Stomach (tissue), 9 donors: ENCODE measurements around the gene MTMR11. TPM values are rescaled to one million over a fixed set of nuclear protein-coding genes. Genes with fewer than 3 reads are reported as not detected.

Experiments
- DNase-seq, 2 donors: peaks; one replicate each; pipeline versions ENCODE4 v3.0.0 to v3.0.0-alpha.2; 2013 to 2019
- H3K27ac ChIP-seq, 5 donors: fragments of 200-600 bp in 4 of 5; sonication (generic) in 4 of 5; one replicate each; pipeline ENCODE4 v1.5.1; 2013 to 2019; ENCODE audit warnings: mild to moderate bottlenecking in 1 of 5, moderate library complexity in 1 of 5
- H3K27me3 ChIP-seq, 3 donors: fragments of 200-600 bp; sonication (generic); one replicate each; pipeline ENCODE4 v1.5.1; 2017 to 2019; ENCODE audit warnings: mixed run types in 1 of 3
- H3K36me3 ChIP-seq, 4 donors: fragments of 200-600 bp; sonication (generic); 1 replicate in 3 of 4; 2 replicates in 1 of 4; pipeline ENCODE4 v1.5.1; 2016 to 2019
- H3K4me1 ChIP-seq, 4 donors: fragments of 200-600 bp; sonication (generic); one replicate each; pipeline ENCODE4 v1.5.1; 2016 to 2019
- H3K4me3 ChIP-seq, 4 donors: fragments of 200-600 bp; sonication (generic) in 3 of 4; one replicate each; pipeline ENCODE4 v1.5.1; 2016 to 2019; ENCODE audit warnings: mild to moderate bottlenecking in 1 of 4
- H3K9me3 ChIP-seq, 4 donors: fragments of 200-600 bp; sonication (generic); one replicate each; pipeline ENCODE4 v1.5.1; 2016 to 2019
- EP300 ChIP-seq: sonication (generic); formaldehyde crosslinking; IDR thresholded peaks from one replicate; pipeline ENCODE4 v1.6.1; 2017; ENCODE audit warnings: antibody characterized with exemption
- POLR2A ChIP-seq, 4 donors: fragments of 450-650 bp; IDR thresholded peaks; one replicate each; pipeline ENCODE4 v1.6.1; 2016; ENCODE audit warnings: antibody characterized with exemption in 4 of 4, control low read depth in 2 of 4, mild to moderate bottlenecking in 1 of 4, moderate library complexity in 1 of 4
- POLR2AphosphoS5 ChIP-seq, 3 donors: sonication (generic); formaldehyde crosslinking; IDR thresholded peaks; one replicate each; pipeline ENCODE4 v1.6.1; 2016; ENCODE audit warnings: antibody characterized with exemption in 3 of 3
- WGBS, 5 donors: extraction: QIAGEN DNeasy Blood & Tissue Kit in 3 of 5; methylation state at CpG; one replicate each; pipeline versions ENCODE4 v1.1.5 to v1.1.7; 2013 to 2018; 5-methylcytosine and 5-hydroxymethylcytosine counted together
- intact Hi-C: fragments of 100-400 bp; cut with DNase I; formaldehyde crosslinking; loops from one replicate; pipeline ENCODE4 v1.15.1; 2023; ENCODE audit warnings: low total_unique reads
- polyA plus RNA-seq, 3 donors: library from polyadenylated mRNA; stranded (reverse); fragments of 200-250 nt; gene quantifications; one replicate each; pipeline ENCODE4 v1.2.3, GENCODE V29; 2013
- total RNA-seq, 5 donors: library from RNA; depleted of rRNA; stranded (reverse); fragments of >200 nt; gene quantifications; one replicate each; pipeline versions ENCODE4 v1.1.0 to v1.2.3, GENCODE V29; 2014 to 2016
- TF ChIP-seq, protein P1 (sequence below), 7 experiments: fragments of 450-650 bp in 4 of 7; fragments of 200-600 bp in 3 of 7; sonication (generic) in 3 of 7; IDR thresholded peaks; one replicate each; pipeline ENCODE4 v1.5.1; 2016 to 2019; ENCODE audit warnings: antibody characterized with exemption in 7 of 7, control low read depth in 2 of 7, mild to moderate bottlenecking in 1 of 7
- donor health status: healthy with polysubstance abuse.
- donor health status: Bipolar disorder and iron deficiency.
- donor health status: healthy.

The MTMR11 gene
- total and polyA plus RNA-seq, 8 donors = 3.5 to 169 (median 7.8) TPM

DNA sequence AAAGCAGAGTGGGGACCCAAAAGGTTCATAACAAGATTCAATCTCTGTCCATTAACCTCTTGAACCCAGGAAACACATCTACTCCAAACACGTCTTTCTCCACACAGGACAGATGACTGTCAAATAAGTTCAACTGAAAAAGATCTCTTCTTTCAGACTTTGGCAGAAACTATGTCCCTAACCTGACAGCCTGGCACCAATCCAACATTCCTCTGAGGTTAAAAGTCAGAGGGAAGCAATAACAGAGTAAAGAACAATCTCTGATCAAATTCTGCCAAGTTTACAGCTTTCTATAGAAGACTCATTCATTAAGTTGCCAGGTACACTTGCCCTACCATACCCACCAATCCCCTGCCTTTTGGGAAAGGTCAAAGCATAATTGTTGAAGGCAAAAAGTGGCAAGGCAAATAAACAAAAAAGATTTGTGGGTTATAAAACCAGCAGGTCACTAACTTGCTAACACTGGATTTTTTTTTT is 41.9 kb upstream of the MTMR11 start:
- TF ChIP-seq, protein P1, sequence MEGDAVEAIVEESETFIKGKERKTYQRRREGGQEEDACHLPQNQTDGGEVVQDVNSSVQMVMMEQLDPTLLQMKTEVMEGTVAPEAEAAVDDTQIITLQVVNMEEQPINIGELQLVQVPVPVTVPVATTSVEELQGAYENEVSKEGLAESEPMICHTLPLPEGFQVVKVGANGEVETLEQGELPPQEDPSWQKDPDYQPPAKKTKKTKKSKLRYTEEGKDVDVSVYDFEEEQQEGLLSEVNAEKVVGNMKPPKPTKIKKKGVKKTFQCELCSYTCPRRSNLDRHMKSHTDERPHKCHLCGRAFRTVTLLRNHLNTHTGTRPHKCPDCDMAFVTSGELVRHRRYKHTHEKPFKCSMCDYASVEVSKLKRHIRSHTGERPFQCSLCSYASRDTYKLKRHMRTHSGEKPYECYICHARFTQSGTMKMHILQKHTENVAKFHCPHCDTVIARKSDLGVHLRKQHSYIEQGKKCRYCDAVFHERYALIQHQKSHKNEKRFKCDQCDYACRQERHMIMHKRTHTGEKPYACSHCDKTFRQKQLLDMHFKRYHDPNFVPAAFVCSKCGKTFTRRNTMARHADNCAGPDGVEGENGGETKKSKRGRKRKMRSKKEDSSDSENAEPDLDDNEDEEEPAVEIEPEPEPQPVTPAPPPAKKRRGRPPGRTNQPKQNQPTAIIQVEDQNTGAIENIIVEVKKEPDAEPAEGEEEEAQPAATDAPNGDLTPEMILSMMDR (IDR thresholded peaks at IDR 0.05) = no peak
- TF ChIP-seq POLR2AphosphoS5 (IDR thresholded peaks at IDR 0.05) (no peak), POLR2A (IDR thresholded peaks at IDR 0.05) (no peak), EP300 (no peak)
- Histone ChIP-seq H3K9me3 (no peaks in the 10 kb centered on the region), H3K27me3 (no peaks in the 10 kb centered on the region), H3K4me1 (peaks cover 6 to 46% (median 25%) of the 10 kb centered on the region in 4 donors), H3K36me3 (peaks cover 17 to 39% (median 37%) of the 10 kb centered on the region in 4 donors), H3K4me3 (no peak overlapping the region), H3K27ac (no peak overlapping the region)
- intact Hi-C loops = no loop called here
- peak in 1 of 2 donors; percentile 28 for DNase-seq
- 29 to 42% (median 37%) methylated on average over 1 of the region's 1 CpG for WGBS, 5 donors

DNA sequence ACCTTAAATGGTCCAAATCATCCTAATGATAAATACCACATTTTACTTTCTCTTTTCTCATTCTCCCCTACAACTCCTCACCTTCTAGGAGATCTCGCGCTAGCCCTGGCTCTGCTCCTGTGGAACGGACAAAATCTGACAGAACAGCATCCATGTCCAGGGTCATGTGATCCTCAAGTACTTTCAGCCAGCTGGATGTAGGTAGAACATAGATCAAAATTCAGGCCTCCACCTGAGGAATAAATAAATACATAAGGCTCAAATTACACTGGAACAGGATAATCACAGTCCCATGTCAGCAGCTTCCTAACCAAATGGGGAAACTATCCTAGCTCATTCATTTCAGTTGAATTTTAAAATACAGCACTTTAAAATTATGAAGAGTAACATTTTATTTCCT is 40.7 kb upstream of the MTMR11 start:
- WGBS, 5 donors = 84 to 92% (median 87%) methylated on average over 3 of the region's 3 CpGs
- H3K4me3 ChIP-seq = no peak overlapping the region
- DNase-seq = no peak
- peaks cover 25 to 51% (median 50%) of the 10 kb centered on the region in 4 donors for H3K36me3 ChIP-seq
- H3K4me1 ChIP-seq = peaks cover 6 to 43% (median 25%) of the 10 kb centered on the region in 4 donors
- H3K9me3 ChIP-seq = no peaks in the 10 kb centered on the region
- TF ChIP-seq, protein P1 (IDR thresholded peaks at IDR 0.05) = no peak
- TF ChIP-seq POLR2AphosphoS5 (IDR thresholded peaks at IDR 0.05) (no peak), POLR2A (IDR thresholded peaks at IDR 0.05) (no peak)
- intact Hi-C loops = no loop called here
- H3K27ac ChIP-seq = no peak overlapping the region
- H3K27me3 ChIP-seq = no peaks in the 10 kb centered on the region

DNA sequence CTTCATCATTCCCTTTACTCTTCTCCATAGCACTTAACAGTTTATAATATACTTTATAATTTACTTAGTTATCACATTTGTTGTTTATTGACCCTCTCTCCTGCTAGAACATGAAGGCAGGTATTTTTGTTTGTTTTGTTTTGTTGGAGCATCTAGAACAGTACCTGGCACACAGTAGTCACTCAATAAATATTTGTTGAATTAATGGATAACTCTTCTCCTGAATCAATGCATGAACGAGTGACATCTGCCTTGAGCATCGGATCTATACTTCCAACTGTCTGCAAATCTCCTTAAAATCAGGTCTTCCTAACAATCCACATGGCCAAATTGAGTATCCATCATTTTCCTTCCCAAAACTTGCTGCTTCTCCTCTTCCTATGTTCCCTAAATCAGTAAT is 35.9 kb upstream of the MTMR11 start:
- 86 to 93% (median 88%) methylated on average over 2 of the region's 2 CpGs for WGBS, 5 donors

GRCh38 chr1:149967646-149968045 is 31.0 kb upstream of the MTMR11 start:
- Histone ChIP-seq H3K4me3 (no peak overlapping the region), H3K9me3 (no peaks in the 10 kb centered on the region), H3K36me3 (peaks cover 54 to 98% (median 94%) of the 10 kb centered on the region in 4 donors), H3K4me1 (peaks cover 7 to 38% (median 8%) of the 10 kb centered on the region in 4 donors), H3K27me3 (no peaks in the 10 kb centered on the region), H3K27ac (no peak overlapping the region)
- TF ChIP-seq POLR2A (IDR thresholded peaks at IDR 0.05) (no peak), EP300 (no peak)
- no peak for DNase-seq
- intact Hi-C loops = loop anchor here (5.0 to 10.0 kb wide), 2 partner anchors 75 to 207 kb away; no protein-coding TSS in a partner anchor

More for the DNA sequence above, 35.9 kb upstream of the MTMR11 start:
- H3K9me3 ChIP-seq = no peaks in the 10 kb centered on the region
- no peak for DNase-seq
- no peak overlapping the region for H3K27ac ChIP-seq
- TF ChIP-seq POLR2AphosphoS5 (IDR thresholded peaks at IDR 0.05) (no peak), POLR2A (IDR thresholded peaks at IDR 0.05) (no peak), EP300 (no peak)
- TF ChIP-seq, protein P1 (IDR thresholded peaks at IDR 0.05) = no peak
- H3K4me1 ChIP-seq = peaks cover 0 to 1% (median 0%) of the 10 kb centered on the region in 4 donors
- H3K27me3 ChIP-seq = no peaks in the 10 kb centered on the region
- H3K4me3 ChIP-seq = no peak overlapping the region
- intact Hi-C loops = no loop called here
- H3K36me3 ChIP-seq = peaks cover 43 to 97% (median 96%) of the 10 kb centered on the region in 4 donors

GRCh38 chr1:149967041-149967440 is 30.4 kb upstream of the MTMR11 start:
- no peaks in the 10 kb centered on the region for H3K27me3 ChIP-seq
- peaks cover 7 to 44% (median 11%) of the 10 kb centered on the region in 4 donors for H3K4me1 ChIP-seq
- no peak overlapping the region for H3K4me3 ChIP-seq
- no peak for DNase-seq
- no peaks in the 10 kb centered on the region for H3K9me3 ChIP-seq
- intact Hi-C loops = loop anchor here (5.0 to 10.0 kb wide), 2 partner anchors 75 to 208 kb away; no protein-coding TSS in a partner anchor
- no peak overlapping the region for H3K27ac ChIP-seq
- peaks cover 49 to 96% (median 90%) of the 10 kb centered on the region in 4 donors for H3K36me3 ChIP-seq
- WGBS, 5 donors = 73 to 86% (median 81%) methylated on average over 2 to 3 of the region's 3 CpGs
- TF ChIP-seq, protein P1 (IDR thresholded peaks at IDR 0.05) = no peak
- no peak for TF ChIP-seq EP300
